ENCODE data around the gene DSCAML1. TPM values are rescaled to one million over a fixed set of nuclear protein-coding genes. Genes with fewer than 3 reads are reported as not detected.
"Not testable (repeated sequence)": the region's sequence is repeated elsewhere in the genome, so short reads cannot be mapped to it uniquely, and the experiment has no call there.

Gene DSCAML1
- total RNA-seq, 4 donors from 2014 or later: 0.29 to 29.1 (median 3.4) TPM

DNA sequence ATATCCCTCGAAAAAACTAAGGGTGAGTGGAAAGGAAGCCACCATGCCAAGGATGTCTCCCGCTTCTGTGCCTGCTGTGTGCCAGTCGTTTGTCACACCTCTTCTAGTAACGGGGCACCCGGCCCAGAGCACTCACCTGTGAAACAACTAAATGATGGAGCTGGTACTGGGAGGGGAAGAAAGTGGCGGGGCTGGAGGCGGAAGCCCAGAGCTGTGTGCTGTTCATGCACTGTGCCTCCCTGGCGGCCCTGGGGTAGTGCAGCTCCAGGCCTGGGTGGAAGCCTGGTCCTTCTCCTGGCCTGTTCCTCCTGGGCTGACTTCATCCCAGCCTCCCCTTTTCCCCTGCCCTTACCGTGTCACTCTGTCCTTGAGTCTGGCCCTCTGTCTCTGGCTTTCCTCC lies 339.2 kb downstream of the DSCAML1 start:
- intact Hi-C loops (cut with DNase I; ENCODE audit: low total_unique reads): no loop called here
- no peaks in the 10 kb centered on the region for H3K36me3 ChIP-seq

DNA sequence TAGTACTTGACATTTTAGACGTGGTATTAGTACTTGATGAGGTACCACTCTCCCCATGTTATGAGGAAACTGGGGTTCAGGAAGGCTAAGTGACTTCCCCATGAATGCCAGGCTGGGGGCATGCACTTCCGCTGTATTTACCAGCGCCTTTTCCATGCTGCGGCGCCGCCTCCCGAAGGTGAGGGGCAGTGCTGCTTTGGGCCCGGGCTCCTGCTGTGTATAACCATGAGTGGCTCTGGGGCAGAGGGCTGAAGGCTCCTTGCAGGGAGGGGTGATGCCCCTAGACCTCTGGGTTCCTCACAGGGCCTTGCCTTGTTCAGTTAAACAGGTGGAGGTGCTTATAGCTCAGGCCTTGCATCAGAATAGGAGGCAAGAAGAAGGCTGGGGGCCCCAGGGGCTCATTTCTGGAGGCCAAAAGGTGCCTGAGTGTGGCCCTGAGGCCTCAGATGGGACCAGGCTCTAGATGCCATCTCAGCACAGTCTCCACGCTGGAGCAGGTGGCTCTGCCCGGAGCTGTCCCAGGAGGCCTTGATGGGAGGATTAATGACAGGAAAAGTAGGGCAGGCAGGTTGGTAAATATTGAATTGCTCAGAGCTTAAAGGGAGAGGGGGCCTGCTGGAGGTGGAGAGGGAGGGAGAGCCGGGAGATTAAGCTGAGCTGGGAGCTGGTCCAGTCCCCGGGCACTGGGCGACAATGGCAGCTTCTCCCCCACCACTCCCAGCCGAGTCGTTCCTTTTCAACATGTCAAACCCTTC lies 339.8 kb downstream of the DSCAML1 start:
- no peaks in the 10 kb centered on the region for H3K36me3 ChIP-seq
- no peak for DNase-seq
- TF ChIP-seq, protein P1, sequence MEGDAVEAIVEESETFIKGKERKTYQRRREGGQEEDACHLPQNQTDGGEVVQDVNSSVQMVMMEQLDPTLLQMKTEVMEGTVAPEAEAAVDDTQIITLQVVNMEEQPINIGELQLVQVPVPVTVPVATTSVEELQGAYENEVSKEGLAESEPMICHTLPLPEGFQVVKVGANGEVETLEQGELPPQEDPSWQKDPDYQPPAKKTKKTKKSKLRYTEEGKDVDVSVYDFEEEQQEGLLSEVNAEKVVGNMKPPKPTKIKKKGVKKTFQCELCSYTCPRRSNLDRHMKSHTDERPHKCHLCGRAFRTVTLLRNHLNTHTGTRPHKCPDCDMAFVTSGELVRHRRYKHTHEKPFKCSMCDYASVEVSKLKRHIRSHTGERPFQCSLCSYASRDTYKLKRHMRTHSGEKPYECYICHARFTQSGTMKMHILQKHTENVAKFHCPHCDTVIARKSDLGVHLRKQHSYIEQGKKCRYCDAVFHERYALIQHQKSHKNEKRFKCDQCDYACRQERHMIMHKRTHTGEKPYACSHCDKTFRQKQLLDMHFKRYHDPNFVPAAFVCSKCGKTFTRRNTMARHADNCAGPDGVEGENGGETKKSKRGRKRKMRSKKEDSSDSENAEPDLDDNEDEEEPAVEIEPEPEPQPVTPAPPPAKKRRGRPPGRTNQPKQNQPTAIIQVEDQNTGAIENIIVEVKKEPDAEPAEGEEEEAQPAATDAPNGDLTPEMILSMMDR (IDR thresholded peaks at IDR 0.05): no peak
- H3K9me3 ChIP-seq: peaks cover 0 to 7% of the 10 kb centered on the region in 2 donors
- H3K27ac ChIP-seq: no peak overlapping the region
- H3K4me3 ChIP-seq: no peak overlapping the region
- H3K4me1 ChIP-seq: no peaks in the 10 kb centered on the region
- H3K27me3 ChIP-seq: no peaks in the 10 kb centered on the region
- intact Hi-C loops (cut with DNase I; ENCODE audit: low total_unique reads): no loop called here

More for the DNA sequence above, 339.2 kb downstream of the DSCAML1 start:
- DNase-seq: no peak
- Histone ChIP-seq H3K4me1 (no peaks in the 10 kb centered on the region), H3K27me3 (no peaks in the 10 kb centered on the region), H3K4me3 (no peak overlapping the region), H3K27ac (no peak overlapping the region), H3K9me3 (peaks cover 0 to 7% of the 10 kb centered on the region in 2 donors)
- TF ChIP-seq, protein P1 (IDR thresholded peaks at IDR 0.05): no peak
- no peak for TF ChIP-seq POLR2A (IDR thresholded peaks at IDR 0.05)

DNA sequence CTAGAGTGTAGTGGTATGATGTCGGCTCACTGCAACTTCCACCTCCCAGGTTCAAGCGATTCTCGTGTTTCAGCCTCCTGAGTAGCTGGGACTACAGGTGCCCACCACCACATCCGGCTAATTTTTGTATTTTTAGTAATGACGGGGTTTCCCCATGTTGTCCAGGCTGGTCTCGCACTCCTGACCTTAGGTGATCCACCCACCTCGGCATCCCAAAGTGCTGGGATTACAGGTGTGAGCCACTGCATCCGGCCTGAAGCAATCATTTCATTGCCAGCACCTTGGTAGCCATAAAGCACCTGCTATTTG lies 340.3 kb downstream of the DSCAML1 start:
- intact Hi-C loops (cut with DNase I; ENCODE audit: low total_unique reads); DNase-seq; H3K9me3 ChIP-seq; H3K4me3 ChIP-seq; H3K27me3 ChIP-seq; H3K36me3 ChIP-seq; H3K4me1 ChIP-seq; H3K27ac ChIP-seq: not testable (repeated sequence)

DNA sequence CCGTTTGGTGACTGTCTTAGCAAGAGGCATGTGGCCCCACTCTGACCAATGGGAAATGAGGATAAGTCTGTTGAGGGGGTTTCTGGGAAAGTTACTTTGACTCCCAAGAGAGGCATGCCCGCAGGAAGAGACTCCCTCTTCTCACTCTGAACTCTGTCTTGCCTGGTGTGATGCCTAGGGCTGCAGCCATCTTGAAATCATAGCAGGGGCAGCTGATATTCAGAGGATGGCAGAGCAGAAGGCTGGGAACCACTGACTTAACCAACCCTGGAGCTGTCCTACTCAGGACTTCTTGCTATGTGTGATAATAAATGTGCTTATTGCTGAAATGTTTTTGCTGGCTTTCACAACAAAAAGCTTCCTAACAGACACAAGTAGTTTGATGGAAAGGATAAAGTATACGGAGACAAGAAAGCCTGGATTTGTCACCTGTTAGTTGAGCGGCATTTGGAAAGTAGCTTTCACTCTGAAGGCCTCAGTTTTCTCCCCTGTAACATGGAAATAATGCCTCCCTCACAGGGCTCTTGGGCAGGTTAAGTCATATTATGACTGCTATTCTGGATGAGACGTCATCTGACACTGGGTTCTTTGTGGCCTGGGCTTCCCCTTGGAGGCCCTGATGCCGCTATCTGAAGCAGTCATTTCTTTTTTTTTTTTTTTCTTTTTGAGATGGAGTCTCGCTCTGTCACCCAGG lies 340.8 kb downstream of the DSCAML1 start:
- Histone ChIP-seq H3K4me3 (no peak overlapping the region), H3K9me3 (peaks cover 0 to 7% of the 10 kb centered on the region in 2 donors), H3K27ac (no peak overlapping the region), H3K4me1 (no peaks in the 10 kb centered on the region), H3K36me3 (no peaks in the 10 kb centered on the region), H3K27me3 (no peaks in the 10 kb centered on the region)
- intact Hi-C loops (cut with DNase I; ENCODE audit: low total_unique reads): no loop called here
- TF ChIP-seq POLR2A (IDR thresholded peaks at IDR 0.05): no peak
- TF ChIP-seq, protein P1 (IDR thresholded peaks at IDR 0.05): no peak
- no peak for DNase-seq

DNA sequence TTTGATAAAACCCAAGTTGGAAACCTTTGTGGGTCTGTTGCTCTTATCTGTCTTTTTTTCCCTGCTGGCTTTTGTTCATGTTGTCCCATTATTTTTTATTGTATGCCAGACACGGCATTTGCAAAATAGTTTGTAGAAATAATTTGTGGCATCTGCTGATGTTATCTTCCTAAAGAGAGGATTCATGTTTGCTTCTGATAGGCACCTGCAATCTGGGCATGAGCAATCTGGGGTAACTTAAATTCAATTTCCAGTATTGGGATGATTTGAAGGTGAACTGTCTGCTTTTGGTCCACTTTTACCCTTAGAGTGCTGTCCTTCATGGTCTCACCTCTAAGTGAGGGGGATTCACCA lies 342.5 kb downstream of the DSCAML1 start:
- peaks cover 0 to 7% of the 10 kb centered on the region in 2 donors for H3K9me3 ChIP-seq
- no peaks in the 10 kb centered on the region for H3K4me1 ChIP-seq
- no peak for DNase-seq
- intact Hi-C loops (cut with DNase I; ENCODE audit: low total_unique reads): no loop called here
- no peak overlapping the region for H3K4me3 ChIP-seq
- H3K27ac ChIP-seq: no peak overlapping the region
- TF ChIP-seq POLR2A (IDR thresholded peaks at IDR 0.05): no peak
- TF ChIP-seq, protein P1 (IDR thresholded peaks at IDR 0.05): no peak
- H3K27me3 ChIP-seq: no peaks in the 10 kb centered on the region
- no peaks in the 10 kb centered on the region for H3K36me3 ChIP-seq

Data from uterus (tissue), 4 donors.